ENCODE measurements around the gene COX20. TPM values are rescaled to one million over a fixed set of nuclear protein-coding genes. Genes with fewer than 3 reads are reported as not detected.
A peak's percentile ranks its signal among the peaks of the same experiment; 100 is the strongest.

COX20 gene
- total and polyA plus RNA-seq, 10 of the 15 experiments (the other 5 are each of a cell fraction or from before 2014, with no cell fraction given): 22.8 to 112 (median 52.7) TPM

DNA sequence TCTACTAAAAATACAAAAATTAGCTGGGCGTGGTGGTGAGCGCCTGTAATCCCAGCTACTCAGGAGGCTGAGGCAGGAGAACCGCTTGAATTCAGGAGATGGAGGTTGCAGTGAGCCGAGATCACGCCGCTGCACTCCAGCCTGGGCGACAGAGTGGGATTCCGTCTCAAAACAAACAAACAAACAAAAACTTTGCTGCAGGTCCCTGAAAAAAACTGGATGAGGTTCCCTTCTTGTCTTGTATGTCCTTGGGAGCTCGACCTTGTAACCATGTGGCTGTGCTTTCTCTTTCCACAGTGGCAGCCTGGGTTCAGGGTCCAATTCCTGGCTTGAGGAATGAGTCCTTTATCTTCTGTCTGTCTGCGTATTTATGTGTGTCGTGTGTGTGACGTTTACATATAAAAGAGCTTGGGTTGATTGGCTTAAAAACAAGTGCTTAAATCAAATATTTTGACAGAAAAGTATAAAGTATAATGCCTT, 18.0 kb upstream of the COX20 start:
- H3K27ac ChIP-seq (ENCODE audit: control insufficient read depth, insufficient read depth): no peak overlapping the region
- no peak for TF ChIP-seq SREBF2 (IDR thresholded peaks at IDR 0.05; ENCODE audit: low read length)
- no peak for TF ChIP-seq NR2F1 (conservative IDR thresholded peaks at IDR 0.05)
- TF ChIP-seq MLLT1 (IDR thresholded peaks at IDR 0.05): 0 out of 2 replicates have a peak, but pooled peaks have one; percentile 43
- H3K4me1 ChIP-seq (ENCODE audit: control insufficient read depth, insufficient read depth, low read length): peaks cover 5% of the 10 kb centered on the region
- H3K27me3 ChIP-seq (replicated peaks in 1 of 2; ENCODE audit: control insufficient read depth in 2 of 2, insufficient read depth in 2 of 2, low read length in 1 of 2): no peaks in the 10 kb centered on the region
- DNase-seq (ENCODE audit: low read depth, low spot score) (no peak), ATAC-seq (no peak), FAIRE-seq (no peak)
- H3K9ac ChIP-seq (ENCODE audit: control insufficient read depth, insufficient read depth, low read length): no peak overlapping the region
- H2AFZ ChIP-seq (ENCODE audit: control insufficient read depth, low read depth, low read length): no peak overlapping the region
- no peaks in the 10 kb centered on the region; the same call in 1 of the 2 replicates for H3K79me2 ChIP-seq (ENCODE audit: control insufficient read depth, insufficient read depth, low read length)
- H3K9me3 ChIP-seq (replicated peaks; ENCODE audit: control insufficient read depth, insufficient read depth, low read length): no peaks in the 10 kb centered on the region
- 87% methylated on average over 12 of the region's 12 CpGs for WGBS (ENCODE audit: insufficient coverage, insufficient replicate concordance, low lambda C conversion rate, missing lambda C conversion rate)
- H3K4me2 ChIP-seq (ENCODE audit: control insufficient read depth, insufficient read depth): no peak overlapping the region
- intact Hi-C loops (cut with micrococcal nuclease; ENCODE audit: unreplicated experiment) (no loop called here), in situ Hi-C loops (cut with MboI) (no loop called here)
- ChIA-PET CTCF (interaction anchor here (2.4 kb wide), 1 partner anchor 225 kb away, joined by 18 read pairs; no protein-coding TSS in a partner anchor), SMC1A (ENCODE audit: uncharacterized antibody, unreplicated experiment) (interaction anchor here (0.6 to 1.5 kb wide), 2 partner anchors 44 to 626 kb away, joined by 3 to 4 read pairs; no protein-coding TSS in a partner anchor), RAD21 (ENCODE audit: unreplicated experiment) (no interaction called here), POLR2A (interaction anchor here (6.1 kb wide), 1 partner anchor 19 kb away, joined by 55 read pairs; the partner anchor contains the start of gene COX20)
- no peaks in the 10 kb centered on the region for H3K36me3 ChIP-seq (ENCODE audit: control insufficient read depth in 2 of 2, insufficient read depth in 2 of 2, low read length in 1 of 2)
- H4K20me1 ChIP-seq (ENCODE audit: control insufficient read depth, insufficient read depth): no peaks in the 10 kb centered on the region
- no TSS peak for BruUV-seq (replicated peaks)
- 0 out of 2 replicates have a peak overlapping the region, but pooled peaks have one; percentile 16 for H3K4me3 ChIP-seq

DNA sequence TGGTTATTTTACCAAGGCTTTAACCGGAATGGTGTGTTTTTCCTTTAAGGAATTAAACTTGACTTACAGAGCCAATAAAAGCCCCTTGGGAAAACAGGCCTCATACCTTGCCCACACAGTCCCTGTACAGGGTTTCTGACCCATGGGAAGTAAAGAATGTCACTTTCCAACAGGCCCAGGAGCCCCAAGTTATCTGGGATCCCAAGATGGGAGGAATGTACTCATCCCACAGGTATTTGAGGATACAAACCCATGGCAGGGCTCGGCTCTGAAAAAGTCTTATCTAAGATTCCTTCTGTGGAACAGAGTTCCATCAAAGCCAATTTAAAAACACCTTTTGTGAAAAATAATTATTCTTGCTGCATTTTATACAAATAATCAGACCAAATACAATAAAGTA, 15.3 kb upstream of the COX20 start:
- in situ Hi-C loops (cut with MboI): no loop called here
- ChIA-PET RAD21 (ENCODE audit: unreplicated experiment) (no interaction called here), CTCF (interaction anchor here (1.9 kb wide), 1 partner anchor 222 kb away, joined by 6 read pairs; no protein-coding TSS in a partner anchor), POLR2A (interaction anchor here (0.6 kb wide), 2 partner anchors 16 to 151 kb away, joined by 3 read pairs; no protein-coding TSS in a partner anchor), SMC1A (ENCODE audit: uncharacterized antibody, unreplicated experiment) (interaction anchor here (1.3 kb wide), 1 partner anchor 11 kb away, joined by 4 read pairs; no protein-coding TSS in a partner anchor)
- Histone ChIP-seq H2AFZ (ENCODE audit: control insufficient read depth, low read depth, low read length) (no peak overlapping the region), H3K27me3 (replicated peaks in 1 of 2; ENCODE audit: control insufficient read depth in 2 of 2, insufficient read depth in 2 of 2, low read length in 1 of 2) (no peaks in the 10 kb centered on the region), H3K4me3 (no peak overlapping the region), H3K27ac (ENCODE audit: control insufficient read depth, insufficient read depth) (no peak overlapping the region), H3K79me2 (ENCODE audit: control insufficient read depth, insufficient read depth, low read length) (no peaks in the 10 kb centered on the region; the same call in 1 of the 2 replicates), H3K36me3 (ENCODE audit: control insufficient read depth in 2 of 2, insufficient read depth in 2 of 2, low read length in 1 of 2) (no peaks in the 10 kb centered on the region), H3K9me3 (replicated peaks; ENCODE audit: control insufficient read depth, insufficient read depth, low read length) (no peaks in the 10 kb centered on the region), H3K4me1 (ENCODE audit: control insufficient read depth, insufficient read depth, low read length) (peaks cover 3% of the 10 kb centered on the region), H3K4me2 (ENCODE audit: control insufficient read depth, insufficient read depth) (no peak overlapping the region), H3K9ac (ENCODE audit: control insufficient read depth, insufficient read depth, low read length) (no peak overlapping the region), H4K20me1 (ENCODE audit: control insufficient read depth, insufficient read depth) (no peaks in the 10 kb centered on the region)
- 78% methylated on average over 2 of the region's 2 CpGs for WGBS (ENCODE audit: insufficient coverage, insufficient replicate concordance, low lambda C conversion rate, missing lambda C conversion rate)
- no peak for DNase-seq (ENCODE audit: low read depth, low spot score)
- ATAC-seq: no peak
- BruUV-seq (replicated peaks): no TSS peak
- intact Hi-C loops (cut with micrococcal nuclease; ENCODE audit: unreplicated experiment): no loop called here
- no peak for FAIRE-seq
- no peak for TF ChIP-seq NFIC (IDR thresholded peaks at IDR 0.05; ENCODE audit: low read depth, low read length)
- TF ChIP-seq KLF5 (IDR thresholded peaks at IDR 0.05; ENCODE audit: partially characterized antibody): no peak
- no peak for TF ChIP-seq STAT1 (conservative IDR thresholded peaks at IDR 0.05)
- TF ChIP-seq STAT3 (IDR thresholded peaks at IDR 0.05; ENCODE audit: low read depth, low read length): no peak
- TF ChIP-seq PRDM15 (CRISPR knock-in tag; IDR thresholded peaks at IDR 0.05): no peak
- TF ChIP-seq CHD2 (IDR thresholded peaks at IDR 0.05; ENCODE audit: borderline replicate concordance, low read depth, low read length): no peak
- TF ChIP-seq BACH1 (IDR thresholded peaks at IDR 0.05; ENCODE audit: borderline replicate concordance): no peak
